Fibroblast of mammary gland (primary cell): ENCODE results near the gene RING1.

Experiments
- DNase-seq: peaks from one replicate; pipeline ENCODE4 v3.0.0-alpha.2; 2010; ENCODE audit warnings: low read depth
- H3K4me3 ChIP-seq: 2 replicates; pipeline ENCODE4 v1.5.1; 2011; ENCODE audit warnings: low read depth, mild to moderate bottlenecking, low read length, moderate library complexity; ENCODE audit not compliant: control insufficient read depth
- CTCF ChIP-seq: conservative IDR thresholded peaks from 2 replicates; pipeline ENCODE4 v1.5.1; 2011; ENCODE audit warnings: low read depth, low read length, inconsistent platforms; ENCODE audit not compliant: control insufficient read depth, insufficient read depth

The RING1 gene

DNA sequence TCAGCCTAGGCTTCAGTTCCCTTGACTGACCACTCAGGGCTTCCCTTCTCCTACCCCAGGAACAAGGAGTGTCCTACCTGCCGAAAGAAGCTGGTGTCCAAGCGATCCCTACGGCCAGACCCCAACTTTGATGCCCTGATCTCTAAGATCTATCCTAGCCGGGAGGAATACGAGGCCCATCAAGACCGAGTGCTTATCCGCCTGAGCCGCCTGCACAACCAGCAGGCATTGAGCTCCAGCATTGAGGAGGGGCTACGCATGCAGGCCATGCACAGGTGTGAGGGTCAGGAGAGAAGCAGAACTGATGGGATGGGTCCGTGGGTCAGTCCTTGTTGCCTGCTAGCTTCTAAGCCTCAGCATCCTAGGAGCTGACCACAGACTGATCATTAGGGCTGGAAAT lies 1.6 kb downstream of the RING1 start:
- no peak for DNase-seq
- TF ChIP-seq CTCF, result no peak
- H3K4me3 ChIP-seq, result no peak overlapping the region

DNA sequence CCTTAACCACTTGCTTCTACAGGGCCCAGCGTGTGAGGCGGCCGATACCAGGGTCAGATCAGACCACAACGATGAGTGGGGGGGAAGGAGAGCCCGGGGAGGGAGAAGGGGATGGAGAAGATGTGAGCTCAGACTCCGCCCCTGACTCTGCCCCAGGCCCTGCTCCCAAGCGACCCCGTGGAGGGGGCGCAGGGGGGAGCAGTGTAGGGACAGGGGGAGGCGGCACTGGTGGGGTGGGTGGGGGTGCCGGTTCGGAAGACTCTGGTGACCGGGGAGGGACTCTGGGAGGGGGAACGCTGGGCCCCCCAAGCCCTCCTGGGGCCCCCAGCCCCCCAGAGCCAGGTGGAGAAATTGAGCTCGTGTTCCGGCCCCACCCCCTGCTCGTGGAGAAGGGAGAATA lies 2.8 kb downstream of the RING1 start:
- DNase-seq, result no peak
- no peak overlapping the region for H3K4me3 ChIP-seq
- no peak for TF ChIP-seq CTCF

DNA sequence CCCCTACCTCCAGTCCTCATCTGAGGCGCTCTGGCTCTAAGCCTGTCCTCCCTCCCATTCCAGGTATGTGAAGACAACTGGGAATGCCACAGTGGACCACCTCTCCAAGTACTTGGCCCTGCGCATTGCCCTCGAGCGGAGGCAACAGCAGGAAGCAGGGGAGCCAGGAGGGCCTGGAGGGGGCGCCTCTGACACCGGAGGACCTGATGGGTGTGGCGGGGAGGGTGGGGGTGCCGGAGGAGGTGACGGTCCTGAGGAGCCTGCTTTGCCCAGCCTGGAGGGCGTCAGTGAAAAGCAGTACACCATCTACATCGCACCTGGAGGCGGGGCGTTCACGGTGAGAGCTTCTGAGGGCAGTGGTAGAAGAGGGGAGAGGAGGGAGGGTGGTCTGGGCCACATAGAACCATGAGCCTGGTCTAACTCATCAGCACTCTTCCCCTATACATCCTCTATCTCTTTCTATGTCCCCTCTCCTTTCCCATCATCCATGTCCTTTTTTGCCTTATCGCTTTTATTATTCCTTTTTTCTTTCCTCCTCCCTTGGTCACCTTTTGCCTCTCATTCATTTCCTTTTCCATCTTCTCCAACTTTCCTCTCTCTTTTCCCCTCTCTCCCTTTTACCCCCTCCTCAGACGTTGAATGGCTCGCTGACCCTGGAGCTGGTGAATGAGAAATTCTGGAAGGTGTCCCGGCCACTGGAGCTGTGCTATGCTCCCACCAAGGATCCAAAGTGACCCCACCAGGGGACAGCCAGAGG lies 3.5 kb downstream of the RING1 start:
- TF ChIP-seq CTCF, result no peak
- DNase-seq, result no peak
- H3K4me3 ChIP-seq, result no peak overlapping the region

DNA sequence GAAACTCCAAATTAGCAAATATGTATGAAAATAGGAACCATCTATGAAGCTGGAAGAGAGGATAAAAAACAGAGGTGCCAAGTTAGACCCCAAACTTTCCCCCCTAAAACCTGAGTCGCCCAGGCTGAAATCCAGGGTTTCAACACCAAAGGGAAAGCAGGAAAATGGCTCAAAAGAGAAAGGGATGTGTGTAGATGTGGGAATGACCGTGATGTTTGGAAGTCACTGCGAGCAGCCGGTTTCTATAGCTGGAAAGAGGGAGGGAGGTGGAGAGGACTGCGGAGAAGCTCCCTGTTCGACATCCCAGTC lies 4.5 kb downstream of the RING1 start:
- no peak for TF ChIP-seq CTCF
- H3K4me3 ChIP-seq, result peak overlapping the region; percentile 55
- no peak for DNase-seq

GRCh38 chr6:33213166-33213988 lies 5.1 kb downstream of the RING1 start:
- H3K4me3 ChIP-seq, result peak overlapping the region; percentile 55
- no peak for TF ChIP-seq CTCF
- DNase-seq, result no peak

DNA sequence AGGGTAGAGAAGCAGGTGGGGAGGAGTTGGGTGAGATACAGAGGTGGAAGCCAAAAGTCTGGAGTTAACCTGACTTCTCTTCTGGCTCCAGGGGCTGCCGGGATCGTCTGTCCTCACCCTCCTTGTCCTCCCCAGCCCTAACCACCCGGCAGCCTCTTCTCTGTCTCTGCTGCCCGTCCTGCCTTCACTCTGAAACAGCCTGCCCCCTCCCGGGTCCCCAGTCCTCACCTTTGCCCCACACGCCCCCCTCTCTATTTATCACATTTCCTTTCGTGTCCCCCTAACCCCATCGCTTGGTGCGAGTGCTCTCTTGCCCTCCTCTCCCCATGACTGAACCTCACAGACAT lies 5.7 kb downstream of the RING1 start:
- TF ChIP-seq CTCF, result no peak
- no peak for DNase-seq
- peak overlapping the region; percentile 55 for H3K4me3 ChIP-seq
